Gastrocnemius medialis (tissue), 4 donors: ENCODE measurements around the gene SEH1L.

Experiments used
- POLR2A ChIP-seq, 2 donors: fragments of 450-650 bp; IDR thresholded peaks; one replicate each; pipeline ENCODE4 v1.6.1; 2017; ENCODE audit warnings: antibody characterized with exemption in 2 of 2, mild to moderate bottlenecking in 2 of 2, moderate library complexity in 2 of 2
- TF ChIP-seq, protein P1 (sequence below), 5 experiments: fragments of 450-650 bp in 3 of 5; fragments of 200-600 bp in 2 of 5; sonication (generic) in 2 of 5; IDR thresholded peaks in 4 of 5; conservative IDR thresholded peaks in 1 of 5; 1 replicate in 4 of 5; 2 replicates in 1 of 5; pipeline ENCODE4 v1.5.1; 2016 to 2019; ENCODE audit warnings: antibody characterized with exemption in 5 of 5, mild to moderate bottlenecking in 3 of 5, moderate library complexity in 3 of 5

DNA sequence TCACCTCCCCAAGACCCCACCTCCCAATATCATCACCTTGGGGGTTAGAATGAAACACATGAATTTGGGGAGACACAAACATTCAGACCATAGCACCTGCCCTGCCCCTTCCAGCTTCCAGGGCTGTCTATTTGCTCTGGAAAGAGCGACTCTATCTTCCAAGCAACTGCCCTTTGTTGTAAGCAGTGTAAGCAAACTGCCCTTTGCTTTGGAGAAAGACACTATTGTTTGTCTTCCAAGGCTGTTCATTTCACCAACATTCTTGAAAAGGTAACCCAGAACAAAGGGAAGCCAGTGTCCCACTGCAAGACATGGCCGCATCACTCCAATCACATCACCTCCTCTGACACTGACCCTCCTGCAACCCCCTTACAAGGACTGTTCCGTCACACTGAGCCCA lies 16.9 kb upstream of the SEH1L start:
- TF ChIP-seq, protein P1, sequence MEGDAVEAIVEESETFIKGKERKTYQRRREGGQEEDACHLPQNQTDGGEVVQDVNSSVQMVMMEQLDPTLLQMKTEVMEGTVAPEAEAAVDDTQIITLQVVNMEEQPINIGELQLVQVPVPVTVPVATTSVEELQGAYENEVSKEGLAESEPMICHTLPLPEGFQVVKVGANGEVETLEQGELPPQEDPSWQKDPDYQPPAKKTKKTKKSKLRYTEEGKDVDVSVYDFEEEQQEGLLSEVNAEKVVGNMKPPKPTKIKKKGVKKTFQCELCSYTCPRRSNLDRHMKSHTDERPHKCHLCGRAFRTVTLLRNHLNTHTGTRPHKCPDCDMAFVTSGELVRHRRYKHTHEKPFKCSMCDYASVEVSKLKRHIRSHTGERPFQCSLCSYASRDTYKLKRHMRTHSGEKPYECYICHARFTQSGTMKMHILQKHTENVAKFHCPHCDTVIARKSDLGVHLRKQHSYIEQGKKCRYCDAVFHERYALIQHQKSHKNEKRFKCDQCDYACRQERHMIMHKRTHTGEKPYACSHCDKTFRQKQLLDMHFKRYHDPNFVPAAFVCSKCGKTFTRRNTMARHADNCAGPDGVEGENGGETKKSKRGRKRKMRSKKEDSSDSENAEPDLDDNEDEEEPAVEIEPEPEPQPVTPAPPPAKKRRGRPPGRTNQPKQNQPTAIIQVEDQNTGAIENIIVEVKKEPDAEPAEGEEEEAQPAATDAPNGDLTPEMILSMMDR (IDR thresholded peaks at IDR 0.05 in 4 of 5, conservative IDR thresholded peaks at IDR 0.05 in 1 of 5) = no peak
- no peak for TF ChIP-seq POLR2A (IDR thresholded peaks at IDR 0.05)
